ENCODE measurements around the gene HLA-DRB5.
"Not testable (repeated sequence)": the region's sequence is repeated elsewhere in the genome, so short reads cannot be mapped to it uniquely, and the experiment has no call there.

Gene HLA-DRB5

DNA sequence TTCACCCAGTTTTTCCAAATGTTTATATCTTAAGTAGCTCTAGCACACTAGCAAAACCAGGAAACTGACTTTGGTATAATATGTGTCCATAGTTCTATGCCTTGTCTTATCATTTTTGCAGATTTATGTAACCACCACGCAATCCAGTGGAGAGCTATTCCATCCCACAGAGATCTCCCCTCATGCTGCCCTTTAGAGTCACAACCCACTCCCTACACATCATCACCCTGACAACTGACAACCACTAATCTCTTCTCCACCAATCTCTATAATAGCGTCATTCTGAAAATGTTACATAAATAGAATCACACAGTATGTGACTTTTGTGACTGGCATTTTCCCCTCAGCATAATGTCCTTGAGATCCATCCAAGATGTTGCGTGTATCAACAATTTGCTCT is 29.1 kb downstream of the HLA-DRB5 start:
- DNase-seq (ENCODE audit: low spot score) = no peak

DNA sequence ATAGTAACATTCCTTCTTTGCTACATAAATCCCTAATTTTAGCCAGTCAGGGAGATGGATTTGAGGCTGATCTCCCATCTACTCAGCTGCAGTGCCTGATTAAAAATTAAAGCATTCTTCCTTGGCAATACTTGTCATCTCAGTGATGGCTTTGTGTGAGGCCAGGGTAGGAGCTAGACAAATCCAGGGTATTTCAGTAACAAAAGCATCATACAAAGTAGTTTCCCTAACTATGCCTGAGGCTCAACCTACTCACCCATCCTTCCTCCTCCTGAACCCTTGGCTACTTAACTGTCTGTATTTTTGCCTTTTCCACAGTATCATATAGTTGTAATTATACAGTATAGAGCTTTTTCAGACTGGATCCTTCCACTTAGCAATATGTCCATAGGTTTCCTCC is 37.7 kb downstream of the HLA-DRB5 start:
- DNase-seq (ENCODE audit: low spot score) = no peak

DNA sequence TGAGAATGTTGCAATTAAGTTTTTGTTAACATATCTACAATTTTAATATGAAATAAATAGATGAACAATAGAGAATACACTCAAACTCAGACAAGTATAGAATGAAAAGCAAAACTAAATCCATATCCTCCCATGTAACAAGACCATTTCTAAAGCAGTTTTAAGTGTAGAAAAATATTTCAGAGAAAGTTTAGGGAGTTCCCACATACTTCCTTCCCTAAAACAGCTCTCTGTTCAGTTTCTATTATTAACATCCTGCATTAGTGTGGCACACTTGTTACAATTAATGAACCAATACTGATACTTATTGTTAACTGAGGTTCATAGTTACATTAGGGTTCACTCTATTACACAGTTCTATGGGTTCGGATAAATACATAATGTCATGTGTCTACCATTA is 38.4 kb downstream of the HLA-DRB5 start:
- DNase-seq (ENCODE audit: low spot score) = no peak

DNA sequence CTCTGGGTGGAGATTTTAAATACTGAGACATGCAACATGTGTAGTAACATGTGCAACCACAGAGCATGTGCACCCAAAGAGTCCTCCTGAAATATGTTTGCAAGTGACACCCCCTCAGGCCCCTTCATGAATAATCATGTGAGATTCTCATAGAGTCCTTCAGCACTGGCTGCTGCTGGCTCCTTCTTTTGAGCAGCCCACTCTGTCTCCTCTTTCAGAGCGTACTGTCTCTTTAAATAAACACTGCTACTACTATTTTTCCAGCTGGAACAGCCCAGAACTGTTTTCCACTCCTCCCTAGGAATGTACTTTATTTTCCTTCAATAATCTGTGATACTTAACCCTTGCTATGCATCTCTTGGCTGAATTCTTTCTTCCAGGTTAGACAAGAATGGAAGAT is 42.0 kb downstream of the HLA-DRB5 start:
- DNase-seq (ENCODE audit: low spot score) = no peak

DNA sequence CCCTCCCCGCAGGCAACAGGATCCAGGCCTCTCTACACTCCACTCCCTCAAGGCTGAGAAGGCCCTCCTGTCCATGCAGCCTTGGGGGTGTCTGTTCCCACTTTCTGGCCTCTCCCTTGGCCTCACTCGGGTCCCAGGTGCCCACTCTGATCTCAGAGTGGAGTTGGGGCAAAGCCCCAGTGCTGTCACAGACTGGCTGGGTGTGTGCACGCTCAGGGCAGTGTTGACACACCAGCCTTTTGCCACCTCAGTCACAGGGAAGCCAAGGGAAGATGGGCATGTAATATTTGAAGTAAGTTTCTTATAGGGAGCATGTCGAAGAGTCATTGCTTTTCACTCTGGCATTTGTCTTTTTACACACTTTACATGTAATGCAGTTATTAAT is 45.5 kb downstream of the HLA-DRB5 start:
- DNase-seq (ENCODE audit: low spot score) = no peak

DNA sequence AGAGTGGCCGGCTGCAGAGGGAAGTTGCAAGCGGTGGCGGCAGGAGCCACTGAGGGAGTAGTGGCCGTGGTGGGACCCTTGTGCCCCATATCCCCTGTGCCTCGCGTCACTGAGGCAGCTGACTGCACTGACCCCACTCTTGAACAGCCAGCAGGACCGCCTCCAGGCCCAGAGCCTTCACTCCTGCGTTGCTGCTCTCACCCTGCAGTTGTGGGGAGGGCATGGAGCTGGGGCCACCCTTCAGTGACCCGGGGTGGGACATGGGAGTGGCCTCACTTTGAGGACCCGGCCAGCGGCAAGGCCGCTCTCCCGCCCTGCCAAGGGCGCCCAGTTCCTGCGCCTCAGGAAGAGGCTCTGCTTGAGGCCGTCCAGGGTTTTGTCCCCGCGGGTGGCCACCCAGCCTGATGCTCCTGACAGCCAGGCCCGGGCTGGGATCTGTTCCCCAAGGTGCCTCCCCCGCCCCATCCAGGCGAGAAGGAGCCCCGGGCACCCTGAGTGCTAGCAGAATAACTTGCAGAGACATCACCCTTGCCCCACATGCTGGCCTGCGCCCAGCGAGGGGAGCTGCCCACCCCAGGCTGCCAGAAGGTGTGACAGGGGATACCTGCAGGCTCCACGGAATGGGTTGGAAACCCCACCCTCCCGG is 46.0 kb downstream of the HLA-DRB5 start:
- DNase-seq (ENCODE audit: low spot score) = no peak

DNA sequence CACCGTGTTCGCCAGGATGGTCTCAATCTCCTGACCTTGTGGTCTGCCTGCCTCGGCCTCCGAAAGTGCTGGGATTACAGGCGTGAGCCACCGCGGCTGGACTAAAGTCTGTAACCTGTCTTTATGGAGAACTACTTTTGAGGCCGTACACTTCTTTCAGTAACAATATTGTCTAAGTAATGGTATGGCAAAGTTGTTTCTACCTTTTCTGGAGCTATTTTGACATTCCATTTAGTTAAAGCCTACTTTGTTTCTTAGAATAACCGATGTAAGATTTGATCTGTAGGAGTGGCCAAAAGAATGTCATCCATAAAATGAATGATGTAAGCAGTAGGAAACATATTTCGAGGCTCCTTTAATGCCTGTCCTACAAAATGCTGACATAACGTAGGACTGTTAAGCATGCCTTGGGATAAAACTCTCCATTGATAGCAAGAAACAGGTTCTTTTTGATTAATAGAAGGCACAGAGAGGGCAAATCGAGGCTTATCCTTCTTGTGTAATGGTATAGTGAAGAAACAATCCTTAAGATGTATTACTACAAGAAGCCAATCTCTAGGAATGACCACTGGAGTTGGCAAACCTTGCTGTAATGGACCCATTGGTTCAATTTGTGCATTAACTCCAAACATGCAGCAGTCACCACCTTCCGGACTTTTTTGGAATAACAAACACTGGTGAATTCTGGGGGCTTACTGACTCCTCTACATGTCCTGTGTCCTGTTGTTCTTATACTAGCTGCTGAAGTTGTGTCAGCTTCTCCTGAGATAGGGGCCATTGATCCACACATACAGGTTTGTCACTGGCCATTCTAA is 54.5 kb downstream of the HLA-DRB5 start:
- no peak for DNase-seq (ENCODE audit: low spot score)

DNA sequence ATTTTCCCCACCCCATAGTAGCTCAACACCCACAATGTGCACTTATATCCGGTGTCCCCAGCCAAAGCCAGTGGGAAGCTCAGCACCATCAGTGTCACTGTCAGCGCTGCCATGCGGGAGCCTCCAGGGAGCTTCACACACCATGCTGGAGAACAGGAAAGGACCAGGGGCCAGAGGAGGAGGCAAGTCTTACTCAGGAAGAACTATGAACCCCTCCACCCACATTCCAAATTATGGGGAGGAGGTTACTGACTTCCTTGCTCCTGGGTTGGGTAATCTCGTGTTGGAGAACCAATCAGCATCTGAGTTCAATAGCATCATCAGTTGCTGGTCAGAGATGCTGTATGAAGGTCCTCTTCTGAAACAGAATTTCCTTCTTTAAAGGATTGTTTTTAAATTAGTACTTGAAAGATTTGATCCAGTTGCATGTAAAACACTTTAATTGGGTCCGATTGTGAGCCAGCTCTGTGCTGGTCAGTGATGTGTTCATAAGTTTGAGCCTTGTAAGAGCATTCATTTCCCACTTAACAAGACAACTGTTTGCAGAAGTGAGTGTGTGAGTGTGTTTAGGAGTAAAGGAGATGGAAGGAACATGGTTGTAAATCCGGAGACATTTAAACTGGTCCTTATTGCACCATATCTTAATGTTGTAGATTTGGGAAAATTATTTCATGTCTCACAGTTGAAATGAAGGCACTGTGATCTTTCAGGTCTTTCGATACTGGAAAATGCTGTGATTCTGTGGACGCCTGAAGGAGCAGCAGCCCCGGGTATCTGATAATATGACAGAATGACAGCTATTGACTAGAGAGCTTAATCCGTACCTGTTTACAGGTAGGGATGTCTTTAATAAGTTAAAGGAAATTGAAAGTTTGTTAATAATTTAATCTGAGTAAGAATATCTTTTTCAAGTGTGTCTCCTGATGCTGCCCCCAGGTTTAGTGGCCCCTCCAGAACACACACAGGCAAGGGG is 56.4 kb downstream of the HLA-DRB5 start:
- not testable (repeated sequence) for DNase-seq (ENCODE audit: low spot score)

DNA sequence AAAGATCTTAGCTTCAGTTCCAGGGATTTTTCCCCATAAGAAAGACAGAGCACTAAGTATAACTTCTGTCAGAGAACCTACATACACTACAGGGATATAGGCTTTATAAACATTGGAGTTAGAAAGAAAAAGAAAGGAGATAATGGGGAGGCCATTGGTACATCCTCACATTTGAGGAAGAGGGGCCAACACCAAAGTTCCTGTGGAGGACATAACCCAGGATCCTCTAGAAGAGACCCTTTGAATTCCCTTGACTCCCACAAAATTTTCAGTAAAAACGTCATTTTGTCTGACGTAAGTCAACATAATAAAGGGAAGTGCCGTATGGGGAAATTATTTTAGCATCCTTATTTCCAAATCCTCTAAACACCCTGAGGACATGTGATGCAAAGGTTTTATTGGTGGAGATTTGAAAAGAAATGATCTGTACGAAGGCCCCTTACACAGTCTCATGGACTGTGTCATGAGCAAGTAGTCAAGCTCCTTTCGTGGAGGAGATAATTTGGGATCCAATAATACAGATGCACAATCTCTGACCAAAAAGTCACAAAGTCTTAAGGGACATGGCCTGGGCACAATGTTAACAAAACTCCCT is 57.2 kb downstream of the HLA-DRB5 start:
- no peak for DNase-seq (ENCODE audit: low spot score)

DNA sequence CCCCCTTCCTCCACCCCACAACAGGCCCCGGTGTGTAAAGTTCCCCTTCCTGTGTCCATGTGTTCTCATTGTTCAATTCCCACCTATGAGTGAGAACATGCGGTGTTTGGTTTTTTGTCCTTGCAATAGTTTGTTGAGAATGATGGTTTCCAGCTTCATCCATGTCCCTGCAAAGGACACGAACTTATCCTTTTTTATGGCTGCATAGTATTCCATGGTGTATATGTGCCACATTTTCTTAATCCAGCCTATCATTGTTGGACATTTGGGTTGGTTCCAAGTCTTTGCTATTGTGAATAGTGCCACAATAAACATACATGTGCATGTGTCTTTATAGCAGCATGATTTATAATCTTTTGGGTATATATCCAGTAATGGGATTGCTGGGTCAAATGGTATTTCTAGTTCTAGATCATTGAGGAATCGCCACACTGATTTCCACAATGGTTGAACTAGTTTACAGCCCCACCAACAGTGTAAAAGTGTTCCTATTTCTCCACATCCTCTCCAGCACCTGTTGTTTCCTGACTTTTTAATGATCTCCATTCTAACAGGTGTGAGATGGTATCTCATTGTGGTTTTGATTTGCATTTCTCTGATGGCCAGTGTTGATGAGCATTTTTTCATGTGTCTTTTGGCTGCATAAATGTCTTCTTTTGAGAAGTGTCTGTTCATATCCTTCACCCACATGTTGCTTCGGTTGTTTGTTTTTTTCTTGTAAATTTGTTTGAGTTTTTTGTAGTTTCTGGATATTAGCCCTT is 62.2 kb downstream of the HLA-DRB5 start:
- DNase-seq (ENCODE audit: low spot score) = not testable (repeated sequence)
